H1 (cell line): ENCODE data around the gene UTRN. TPM values are rescaled to one million over a fixed set of nuclear protein-coding genes. Genes with fewer than 3 reads are reported as not detected.

ENCODE experiments used
- CREB1 ChIP-seq: IDR thresholded peaks from 2 replicates; pipeline ENCODE4 v1.6.1; 2012; ENCODE audit warnings: inconsistent platforms
- EGR1 ChIP-seq: IDR thresholded peaks from 2 replicates; pipeline ENCODE4 v1.6.1; 2011; ENCODE audit warnings: low read depth, low read length, borderline replicate concordance
- HDAC2 ChIP-seq, 2 experiments: fragments of 300-600 bp in 1 of 2; sonication (generic) in 1 of 2; IDR thresholded peaks; 2 replicates each; pipeline ENCODE4 v1.6.1; 2011 to 2012; ENCODE audit warnings: low read depth in 2 of 2, low read length in 2 of 2, mild to moderate bottlenecking in 2 of 2, moderate library complexity in 2 of 2, borderline replicate concordance in 1 of 2, inconsistent platforms in 1 of 2
- NRF1 ChIP-seq: IDR thresholded peaks from 2 replicates; pipeline ENCODE4 v1.6.1; 2011; ENCODE audit warnings: mild to moderate bottlenecking, low read depth, low read length, improper control_type of control experiment
- TEAD4 ChIP-seq: IDR thresholded peaks from 2 replicates; pipeline ENCODE4 v1.6.1; 2012; ENCODE audit warnings: low read depth, low read length, inconsistent platforms, mixed read lengths
- ZNF274 ChIP-seq: IDR thresholded peaks from 2 replicates; pipeline ENCODE4 v1.7.0; 2012; ENCODE audit warnings: low read length, borderline replicate concordance; ENCODE audit errors: extremely low read depth
- polyA plus RNA-seq, 7 experiments: library from polyadenylated mRNA; depleted of rRNA in 3 of 7; stranded (reverse) in 5 of 7; unstranded in 2 of 7; fragments of >200 nt in 5 of 7; fragments of 200-250 nt in 2 of 7; gene quantifications; 1 replicate in 5 of 7; 2 replicates in 1 of 7; 4 replicates in 1 of 7; pipeline versions ENCODE4 v1.2.1 to v1.2.3, GENCODE V29; 2011 to 2013; ENCODE audit warnings: missing spikeins in 2 of 7, mixed read lengths in 2 of 7
- total RNA-seq: library from RNA; stranded (reverse); fragmentation: NEBNext Ultra II Directional; extraction: Animal tissue kit (Norgen Biotek cat#: 25700); gene quantifications from 2 replicates; pipeline ENCODE4 v1.2.1, GENCODE V29; 2021

UTRN gene
- total and polyA plus RNA-seq, 2 of the 8 experiments (the other 6 are each of a cell fraction or from before 2014, with no cell fraction given) = 25.0 to 112 TPM

DNA sequence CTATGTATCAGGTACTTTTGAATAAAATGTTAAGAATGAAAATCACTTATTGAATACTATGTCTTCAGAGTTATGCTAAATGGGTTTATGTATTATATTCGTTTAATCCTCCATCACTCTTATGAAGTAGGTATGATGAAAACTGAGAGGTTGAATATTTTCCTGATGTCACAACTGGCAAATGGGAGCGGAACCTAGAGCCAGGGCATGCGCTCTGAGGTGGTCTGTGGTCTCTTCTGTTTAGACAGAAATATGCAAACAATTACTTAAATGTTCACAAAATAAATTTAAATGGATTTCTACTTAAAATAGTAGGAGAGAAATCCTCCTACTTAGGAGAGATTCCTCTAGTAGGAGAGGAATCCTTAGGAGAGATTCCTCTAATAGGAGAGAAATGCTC is 21.3 kb upstream of the UTRN start (continued):
- no peak for TF ChIP-seq ZNF274
- no peak for TF ChIP-seq NRF1
- TF ChIP-seq HDAC2 (IDR thresholded peaks at IDR 0.05; ENCODE audit: borderline replicate concordance in 1 of 2, low read depth in 2 of 2, low read length in 2 of 2) = no peak
- no peak for TF ChIP-seq EGR1
- TF ChIP-seq TEAD4 = no peak
- TF ChIP-seq CREB1 = no peak
